Measurements from ENCODE around the gene NFATC2.
"Not testable (repeated sequence)": the region's sequence is repeated elsewhere in the genome, so short reads cannot be mapped to it uniquely, and the experiment has no call there.

Gene NFATC2

GRCh38 chr20:51567622-51568021 lies 25.1 kb upstream of the NFATC2 start:
- no peak for DNase-seq

DNA sequence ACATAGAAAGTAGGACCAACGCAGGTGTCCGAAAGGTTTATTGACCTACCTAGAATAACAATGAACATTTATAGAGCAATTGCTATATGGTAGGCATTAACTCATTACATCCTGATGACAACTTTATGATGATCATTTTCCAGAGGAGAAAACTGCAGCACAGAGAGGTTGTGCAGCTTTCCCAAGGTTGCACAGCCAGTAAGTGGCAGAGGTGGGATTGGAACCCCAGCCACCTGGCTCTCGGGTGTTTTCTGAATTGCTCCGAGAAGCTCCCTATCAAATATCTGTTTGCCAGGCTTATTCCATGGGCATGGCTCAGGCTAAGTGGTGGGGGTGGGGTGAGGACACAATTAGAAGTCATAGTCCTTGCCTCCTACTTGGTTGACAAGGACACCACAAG lies 24.1 kb upstream of the NFATC2 start:
- no peak for DNase-seq

DNA sequence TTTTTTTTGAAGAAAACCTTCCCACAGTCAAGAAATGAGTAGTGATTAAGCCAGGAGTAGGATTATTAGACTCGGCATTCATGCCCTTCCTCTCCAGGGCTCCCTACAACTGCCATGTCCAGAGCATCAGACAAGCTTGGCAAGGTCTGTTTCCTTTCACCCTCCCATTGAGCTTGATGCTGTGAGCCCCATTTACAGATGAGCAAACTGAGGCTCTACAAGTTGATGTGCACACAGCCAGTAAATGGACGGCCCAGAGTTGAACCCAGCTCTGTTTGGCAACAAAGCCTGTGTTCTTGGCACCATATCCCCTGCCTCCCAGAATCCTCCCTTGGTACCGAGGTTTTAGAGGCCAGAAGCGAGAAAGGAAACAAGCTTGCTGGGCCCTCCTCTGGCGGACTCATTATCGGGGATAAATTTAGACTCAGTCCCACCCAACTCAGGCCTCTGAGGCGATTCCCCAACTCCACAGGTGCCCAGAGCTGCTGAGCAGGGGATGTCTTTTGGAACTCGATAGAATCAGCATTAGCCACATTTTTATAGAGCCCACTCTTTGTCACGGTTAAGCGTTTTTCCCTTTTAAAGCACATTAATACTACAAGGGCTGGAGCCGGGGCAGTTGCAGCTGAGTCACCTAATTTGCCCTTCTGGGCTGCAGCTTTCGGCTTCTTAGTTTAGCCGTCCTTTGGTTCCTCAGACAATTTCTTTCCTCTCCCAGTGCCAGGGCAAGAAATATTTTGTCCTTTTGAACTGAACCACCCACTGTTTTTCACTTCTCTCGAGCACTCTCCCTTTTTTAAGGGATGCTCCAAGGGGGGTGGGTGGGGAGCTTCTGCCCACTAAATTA lies 23.0 kb upstream of the NFATC2 start:
- no peak for DNase-seq

DNA sequence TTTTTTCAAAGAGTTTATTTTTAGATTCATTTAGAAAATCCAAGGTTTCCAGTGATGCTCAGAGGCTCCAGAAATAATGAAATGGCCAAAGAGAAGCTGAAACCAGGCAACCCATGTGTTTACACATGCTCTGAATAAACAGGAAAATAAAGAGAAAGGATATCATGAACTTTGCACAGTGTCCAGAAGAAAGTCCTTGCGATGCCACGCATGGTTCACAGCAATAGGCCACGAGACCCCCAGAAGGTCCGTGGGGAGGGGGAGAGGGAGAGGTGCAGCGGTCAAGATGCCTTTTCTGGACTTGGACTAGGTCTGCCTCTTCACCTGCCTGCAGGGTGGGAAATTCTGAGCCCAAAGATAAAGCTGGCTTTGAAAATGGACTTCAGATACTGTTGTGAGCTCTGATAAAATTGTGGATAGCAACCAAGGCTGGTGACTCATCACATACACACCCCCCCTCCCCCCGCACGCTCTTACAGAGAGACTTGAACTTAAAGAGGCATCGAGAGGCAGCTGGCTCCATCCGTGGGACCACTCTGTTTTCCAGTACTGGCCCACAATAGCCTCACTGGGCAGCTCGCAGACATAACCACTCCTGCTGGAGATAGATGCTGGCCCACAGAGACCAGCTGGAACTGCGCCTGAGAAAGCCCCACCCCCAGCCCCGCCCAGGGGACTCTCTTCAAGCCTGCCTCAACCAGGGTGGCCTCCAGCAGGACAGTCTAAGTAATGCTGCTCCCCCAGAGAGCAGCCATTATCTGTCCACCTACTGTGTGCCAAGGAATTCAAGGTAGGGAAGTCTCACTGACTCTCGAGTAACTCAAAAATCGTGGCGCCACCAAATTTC lies 21.2 kb upstream of the NFATC2 start:
- no peak for DNase-seq

DNA sequence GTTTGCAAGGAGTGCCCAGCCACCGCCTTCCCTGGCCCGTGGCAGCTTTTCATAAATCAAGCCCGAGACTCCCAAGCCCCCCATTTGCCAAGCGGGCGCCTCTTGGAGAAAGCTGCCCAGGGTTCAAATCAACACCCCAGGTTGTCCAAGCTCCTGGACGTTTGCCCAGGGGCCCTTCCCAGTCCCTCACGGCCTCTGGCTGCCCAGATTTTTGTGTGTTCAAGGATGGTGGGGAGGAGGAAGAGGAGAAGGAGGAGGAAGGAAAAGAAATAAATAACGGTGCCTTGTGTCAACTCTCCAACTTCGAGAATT lies 20.6 kb upstream of the NFATC2 start:
- no peak for DNase-seq

- no peak for DNase-seq
Observed at GRCh38 chr20:51562332-51563173, 20.0 kb upstream of the NFATC2 start.

GRCh38 chr20:51562027-51562331 lies 19.5 kb upstream of the NFATC2 start:
- no peak for DNase-seq

DNA sequence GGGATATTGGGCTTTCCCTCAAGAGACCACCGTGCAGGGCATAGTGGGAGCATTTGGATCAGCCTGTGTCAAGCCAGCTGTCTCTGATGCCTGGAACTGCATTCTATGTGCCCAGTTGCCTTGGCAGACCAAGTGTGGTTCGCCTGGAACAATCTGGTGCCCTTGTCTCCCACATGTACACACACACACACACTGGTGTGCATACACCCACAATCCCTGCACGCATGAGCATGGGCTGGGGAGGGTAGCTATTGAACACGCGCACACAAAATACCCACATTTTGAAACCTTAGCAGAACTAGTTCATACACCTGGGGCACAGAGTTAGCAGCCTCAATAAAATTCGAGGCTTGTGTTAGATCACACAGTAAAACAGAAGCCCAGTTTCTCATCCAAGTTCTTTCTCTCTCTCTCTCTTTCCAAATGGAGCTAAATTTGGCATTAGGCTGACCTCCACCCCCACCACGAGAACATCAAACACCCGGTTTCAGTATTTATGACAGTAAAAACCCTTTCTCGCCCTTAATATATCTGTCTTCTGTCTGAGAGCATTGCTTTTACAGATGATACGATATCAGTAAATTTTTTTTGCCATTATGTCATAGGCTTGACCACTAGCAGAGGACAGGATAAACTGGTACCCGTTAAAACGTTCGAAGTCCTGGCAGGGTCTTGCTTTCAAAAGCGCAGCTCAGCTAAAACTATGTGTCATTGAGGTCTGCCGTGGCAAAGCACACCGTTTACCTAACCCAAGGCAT lies 18.2 kb upstream of the NFATC2 start:
- DNase-seq, result no peak

GRCh38 chr20:51560042-51560441 lies 17.5 kb upstream of the NFATC2 start:
- no peak for DNase-seq

DNA sequence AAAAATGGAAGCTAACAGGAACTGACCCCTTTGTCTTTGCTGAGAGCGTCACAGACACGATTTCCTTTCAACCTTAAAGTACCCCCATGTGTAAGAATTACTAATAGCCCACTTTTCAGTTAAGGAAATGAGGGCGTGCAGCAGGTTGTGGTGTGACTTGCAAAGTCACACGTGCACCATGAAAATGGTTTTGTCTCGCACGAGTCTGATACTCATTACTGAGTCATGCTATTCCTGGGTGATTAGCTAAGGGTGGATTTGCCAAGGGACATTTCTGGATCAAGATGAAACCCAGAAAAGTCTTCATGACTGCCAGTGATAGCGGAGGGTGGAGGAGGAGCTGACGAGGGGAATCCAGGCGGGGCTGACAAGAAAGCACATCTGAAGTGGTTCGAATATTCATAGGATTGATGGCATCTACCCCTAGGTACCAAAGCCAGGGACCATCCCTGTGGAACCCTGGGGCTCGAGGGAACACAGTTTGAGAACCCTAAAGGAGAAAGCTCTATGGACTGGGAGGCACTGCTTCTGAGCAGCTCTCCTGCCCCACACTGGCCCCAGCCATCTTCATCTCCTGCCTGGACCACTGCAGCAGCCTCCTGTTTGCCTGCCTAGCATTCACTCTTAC lies 12.1 kb upstream of the NFATC2 start:
- DNase-seq, result no peak

DNA sequence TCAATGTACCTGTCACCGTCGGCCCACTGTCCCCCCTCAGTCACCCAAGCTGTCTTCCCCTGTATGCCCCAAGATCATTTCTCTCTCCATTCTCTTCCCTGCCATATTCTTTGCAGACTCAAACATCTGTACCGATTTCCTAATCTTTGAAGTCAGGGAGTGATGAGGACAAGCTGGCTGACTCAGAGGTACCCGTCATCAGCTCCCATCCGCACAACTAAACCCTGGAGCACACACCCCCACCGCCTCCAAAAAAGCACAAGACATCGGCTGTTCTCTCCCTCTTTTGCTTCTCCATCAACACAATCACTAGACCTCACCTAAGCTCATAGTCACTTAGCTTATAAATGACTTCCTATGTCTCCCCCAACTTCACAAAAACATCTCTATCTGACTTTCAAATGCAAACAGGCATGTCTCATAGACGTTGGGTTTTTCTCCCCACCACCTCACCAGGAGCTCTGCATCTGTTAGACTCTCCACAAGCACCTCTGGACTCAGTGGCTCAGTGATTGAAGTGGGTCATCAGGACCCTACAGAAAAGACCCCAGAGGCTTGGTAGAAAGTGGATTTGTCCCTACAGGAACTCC lies 11.5 kb upstream of the NFATC2 start:
- no peak for DNase-seq

- no peak for DNase-seq
Observed at GRCh38 chr20:51551186-51551585, 8.7 kb upstream of the NFATC2 start.

DNA sequence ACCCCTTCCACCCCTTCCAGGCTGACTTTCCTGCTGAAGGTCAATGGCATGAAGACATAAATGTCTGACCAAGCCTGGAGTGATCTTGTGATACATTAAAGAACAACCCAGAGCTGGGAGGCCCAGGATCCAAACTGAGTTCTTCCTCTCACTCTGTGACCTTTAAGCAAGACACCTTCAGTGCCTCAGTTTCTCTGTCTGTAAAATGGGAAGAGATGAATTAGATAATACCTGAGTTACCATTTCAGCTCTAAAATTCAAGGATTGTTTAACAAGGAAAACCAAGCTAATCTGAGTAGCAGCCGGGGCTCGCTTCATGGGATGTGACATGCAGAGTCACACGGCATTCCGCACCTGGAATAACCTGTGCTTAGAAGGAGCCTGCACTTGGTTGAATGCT lies 7.0 kb upstream of the NFATC2 start:
- DNase-seq, result no peak

DNA sequence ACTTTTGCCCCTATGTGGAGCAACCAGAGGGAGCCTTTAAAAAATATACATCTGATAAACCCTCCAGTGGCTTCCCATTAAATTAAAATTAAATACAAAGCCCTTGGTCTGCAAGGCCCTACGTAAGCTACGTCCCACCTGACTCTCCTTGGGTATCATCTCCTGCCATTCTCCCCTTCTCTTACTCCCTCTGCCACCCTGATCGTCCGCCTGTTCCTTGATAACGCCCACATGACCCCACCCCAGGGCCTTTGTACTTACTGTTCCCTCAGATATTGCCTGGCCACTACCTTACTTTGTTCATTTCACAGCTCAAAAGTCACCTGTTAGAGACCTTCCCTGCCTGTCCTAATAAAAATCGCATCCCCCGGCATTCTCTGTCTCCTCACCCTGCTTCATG lies 5.4 kb upstream of the NFATC2 start:
- DNase-seq, result no peak

GRCh38 chr20:51545515-51545914 lies 3.0 kb upstream of the NFATC2 start:
- no peak for DNase-seq

DNA sequence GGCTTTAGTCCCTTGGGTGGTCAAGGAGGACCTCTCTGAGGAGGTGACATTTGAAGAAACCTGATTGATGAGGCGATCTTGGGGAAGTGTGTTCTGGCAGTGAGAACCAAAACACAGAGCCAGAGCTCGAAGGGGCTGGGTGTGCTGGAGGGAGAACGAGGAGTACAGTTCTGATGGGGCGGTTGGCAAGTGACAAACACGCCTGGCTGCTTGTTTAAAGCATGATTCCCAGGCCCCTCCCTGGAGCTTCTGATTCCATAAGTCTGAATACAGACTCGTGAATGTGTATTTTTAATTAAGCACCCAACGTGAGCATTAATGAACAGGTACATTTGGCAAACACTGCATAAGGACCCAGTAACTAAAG lies 886 bp upstream of the NFATC2 start:
- no peak for DNase-seq

DNA sequence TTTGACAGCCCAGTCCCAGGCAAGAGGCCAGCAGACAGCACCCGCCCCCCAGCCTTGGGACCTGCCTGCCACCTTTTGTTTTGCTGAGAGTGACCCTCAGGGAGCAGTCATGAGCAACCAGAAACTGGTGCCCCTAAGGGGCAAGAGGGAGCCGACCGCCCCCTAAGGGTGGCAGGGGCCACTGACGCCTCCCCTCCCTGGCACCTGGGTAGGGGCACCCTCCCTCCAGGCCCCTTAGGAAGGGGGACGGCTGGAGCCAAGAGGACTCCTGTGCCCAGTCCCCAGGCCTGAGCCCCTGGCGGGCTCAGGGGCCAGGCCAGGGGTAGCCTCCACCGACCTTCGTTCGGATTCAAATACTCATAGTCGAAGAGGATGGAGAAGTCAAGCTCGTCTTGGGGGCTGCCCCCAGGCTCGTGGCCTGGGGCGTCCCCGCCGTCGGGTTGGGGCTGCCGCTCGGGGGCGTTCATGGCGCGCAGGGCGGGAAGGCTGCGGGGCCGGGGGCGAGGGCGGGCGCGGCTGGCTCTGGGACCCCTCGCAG lies 417 bp downstream of the NFATC2 start:
- peak in 4 of 5 donors; percentile 34 to 65 (median 46) for DNase-seq

DNA sequence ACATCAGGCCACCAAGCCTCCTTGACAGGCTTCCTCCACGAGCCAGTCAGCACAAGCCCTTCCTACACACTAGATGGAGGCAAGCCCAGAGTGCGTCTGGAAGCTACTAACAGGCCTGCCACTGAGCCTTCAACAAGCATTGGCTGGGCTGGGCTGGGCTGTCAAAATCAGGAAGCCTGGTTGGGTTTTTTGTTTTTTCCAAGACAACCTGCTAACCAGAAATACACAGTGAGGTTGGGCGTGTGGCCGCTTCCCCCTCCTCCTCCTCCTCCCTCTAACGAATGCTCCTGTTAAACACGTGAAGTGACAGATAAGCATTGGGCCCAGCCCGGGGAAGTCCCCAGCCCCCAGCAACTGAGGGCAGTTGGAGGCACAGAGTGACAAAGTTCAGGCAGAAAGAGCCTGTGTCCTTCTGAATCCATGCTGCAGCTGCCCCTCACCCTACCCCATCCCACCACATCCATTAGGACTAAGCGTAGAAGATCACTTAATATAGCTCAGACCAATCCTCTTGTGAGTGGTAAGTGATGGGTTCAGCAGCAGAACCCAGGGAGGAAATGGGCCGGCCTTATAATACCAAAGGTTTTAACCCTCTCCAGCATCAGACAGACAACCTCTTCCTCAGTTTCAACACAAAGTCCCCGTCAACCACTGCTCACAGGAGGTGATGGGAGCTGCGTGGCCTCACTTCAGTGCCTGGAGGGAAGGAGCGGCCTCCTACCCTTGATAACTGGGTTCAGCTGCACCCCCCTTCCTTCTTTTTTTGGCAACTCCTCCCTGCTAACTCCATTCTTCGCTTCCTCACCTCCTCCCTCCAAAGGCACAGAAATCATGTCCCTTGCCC lies 1.1 kb downstream of the NFATC2 start:
- DNase-seq, result peak; percentile 71 to 90 (median 79)

GRCh38 chr20:51540580-51540979 lies 1.9 kb downstream of the NFATC2 start:
- no peak for DNase-seq

DNA sequence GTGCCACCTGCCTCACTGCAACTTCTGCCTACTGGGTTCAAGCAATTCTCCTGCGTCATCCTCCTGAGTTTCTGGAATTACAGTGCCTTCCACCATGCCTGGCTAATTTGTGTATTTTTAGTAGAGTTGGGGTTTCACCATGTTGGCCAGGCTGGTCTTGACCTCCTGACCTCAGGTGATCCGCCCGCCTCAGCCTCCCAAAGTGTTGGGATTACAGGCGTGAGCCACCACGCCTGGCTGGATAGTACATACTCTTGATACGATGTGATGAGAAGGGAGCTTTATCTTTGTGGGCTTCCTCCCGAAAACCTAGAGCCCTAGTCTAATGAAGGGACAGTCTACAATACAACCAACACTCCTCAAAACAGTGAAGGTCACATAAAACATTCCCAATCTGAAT lies 2.4 kb downstream of the NFATC2 start:
- DNase-seq, result not testable (repeated sequence)

All from T-helper 1 cell (primary cell).